HUDEP-2 (cell line): Measurements from ENCODE around the gene PCA3.
"Not testable (repeated sequence)": the region's sequence is repeated elsewhere in the genome, so short reads cannot be mapped to it uniquely, and the experiment has no call there.

Source experiments
- DNase-seq, 76 experiments: peaks; one replicate each; lab custom pipeline; 2025; ENCODE audit not compliant: unreplicated experiment in 76 of 76; lab: John Stamatoyannopoulos, UW

The PCA3 gene

GRCh38 chr9:76764138-76764537 lies at the start of gene PCA3:
Gene PCA3 (plus strand): TSS chr9:76764438.
- DNase-seq, result no peak

- no peak for DNase-seq
Observed at GRCh38 chr9:76716085-76716672, 48.1 kb upstream of the PCA3 start.

- DNase-seq, result no peak
Observed at GRCh38 chr9:76717176-76717575, 47.1 kb upstream of the PCA3 start.

- no peak for DNase-seq
Observed at GRCh38 chr9:76717613-76718012, 46.6 kb upstream of the PCA3 start.

GRCh38 chr9:76718166-76718565 lies 46.1 kb upstream of the PCA3 start:
- no peak for DNase-seq

- no peak for DNase-seq
Observed at GRCh38 chr9:76720245-76720644, 44.0 kb upstream of the PCA3 start.

GRCh38 chr9:76725011-76725546 lies 39.2 kb upstream of the PCA3 start:
- no peak for DNase-seq

GRCh38 chr9:76725885-76726284 lies 38.4 kb upstream of the PCA3 start:
- DNase-seq, result no peak

- no peak for DNase-seq
Observed at GRCh38 chr9:76729116-76729515, 35.1 kb upstream of the PCA3 start.

- no peak for DNase-seq
Observed at GRCh38 chr9:76729980-76730737, 34.1 kb upstream of the PCA3 start.

GRCh38 chr9:76730801-76731200 lies 33.4 kb upstream of the PCA3 start:
- no peak for DNase-seq

- DNase-seq, result no peak
Observed at GRCh38 chr9:76732341-76732958, 31.8 kb upstream of the PCA3 start.

- DNase-seq, result no peak
Observed at GRCh38 chr9:76733096-76733495, 31.1 kb upstream of the PCA3 start.

- DNase-seq, result no peak
Observed at GRCh38 chr9:76734716-76735115, 29.5 kb upstream of the PCA3 start.

GRCh38 chr9:76737154-76737902 lies 26.9 kb upstream of the PCA3 start:
- DNase-seq, result no peak

- DNase-seq, result no peak
Observed at GRCh38 chr9:76738402-76738801, 25.8 kb upstream of the PCA3 start.

- no peak for DNase-seq
Observed at GRCh38 chr9:76741524-76741923, 22.7 kb upstream of the PCA3 start.

GRCh38 chr9:76742890-76743289 lies 21.3 kb upstream of the PCA3 start:
- not testable (repeated sequence) for DNase-seq

GRCh38 chr9:76743931-76744330 lies 20.3 kb upstream of the PCA3 start:
- no peak for DNase-seq

GRCh38 chr9:76744336-76744735 lies 19.9 kb upstream of the PCA3 start:
- DNase-seq, result no peak

GRCh38 chr9:76751001-76751400 lies 13.2 kb upstream of the PCA3 start:
- no peak for DNase-seq
